AG09309 (cell line): ENCODE results near the gene COPG2.

Source experiments
- DNase-seq: peaks from one replicate; pipeline ENCODE4 v3.0.0-alpha.2; 2010; ENCODE audit warnings: low read depth
- H3K4me3 ChIP-seq: 2 replicates; pipeline ENCODE4 v1.5.1; 2011; ENCODE audit warnings: mild to moderate bottlenecking, low read depth, low read length, moderate library complexity; ENCODE audit not compliant: control insufficient read depth
- CTCF ChIP-seq: IDR thresholded peaks from 2 replicates; pipeline ENCODE4 v1.5.1; 2011; ENCODE audit warnings: mild to moderate bottlenecking, low read depth, low read length, inconsistent platforms; ENCODE audit not compliant: insufficient read depth, control insufficient read depth; ENCODE audit errors: missing control alignments

Gene COPG2

GRCh38 chr7:130668258-130669084 lies at the start of gene COPG2:
Gene COPG2 (minus strand): TSS chr7:130668748. CDS start chr7:130668668, 80 bp downstream.
- H3K4me3 ChIP-seq: peak within 1 kb of the TSS; percentile 92
- no peak for TF ChIP-seq CTCF
- peak; percentile 24 for DNase-seq

GRCh38 chr7:130712416-130712815 lies 43.9 kb upstream of the COPG2 start:
- no peak for DNase-seq
- no peak overlapping the region for H3K4me3 ChIP-seq
- TF ChIP-seq CTCF: no peak

- no peak for DNase-seq
- H3K4me3 ChIP-seq: no peak overlapping the region
- no peak for TF ChIP-seq CTCF
Observed at GRCh38 chr7:130708766-130709165, 40.2 kb upstream of the COPG2 start.

GRCh38 chr7:130708001-130708400 lies 39.5 kb upstream of the COPG2 start:
- no peak for DNase-seq
- H3K4me3 ChIP-seq: no peak overlapping the region
- no peak for TF ChIP-seq CTCF

GRCh38 chr7:130703851-130704250 lies 35.3 kb upstream of the COPG2 start:
- H3K4me3 ChIP-seq: no peak overlapping the region
- TF ChIP-seq CTCF: no peak
- no peak for DNase-seq

GRCh38 chr7:130701650-130702049 lies 33.1 kb upstream of the COPG2 start:
- no peak overlapping the region for H3K4me3 ChIP-seq
- no peak for TF ChIP-seq CTCF
- no peak for DNase-seq
